B cell (primary cell): ENCODE results near the gene ANK3. TPM values are rescaled to one million over a fixed set of nuclear protein-coding genes. Genes with fewer than 3 reads are reported as not detected.

Experiments used
- ATAC-seq: fragments of 200-7000 bp; cut with Tn5 transposase; one replicate; pipeline ENCODE4 v1.10.0; 2021; ENCODE audit warnings: low read depth, mild to moderate bottlenecking, moderate number of reproducible peaks, moderate library complexity
- CTCF ChIA-PET: fragments of 350-600 bp; sonication (Branson Sonifier 250); formaldehyde crosslinking; loops from one replicate; lab custom pipeline; 2021; ENCODE audit warnings: antibody characterized with exemption, inconsistent platforms; lab: Charles Lee
- POLR2A ChIA-PET: fragments of 350-600 bp; sonication (Branson Sonifier 250); formaldehyde crosslinking; loops from one replicate; lab custom pipeline; 2021; ENCODE audit warnings: antibody characterized with exemption; lab: Charles Lee
- DNase-seq: peaks from one replicate; pipeline ENCODE4 v3.0.0; 2013
- H2AFZ ChIP-seq: 2 replicates; pipeline ENCODE4 v1.6.1; 2012; ENCODE audit warnings: mild to moderate bottlenecking, low read depth, low read length; ENCODE audit not compliant: insufficient read depth, poor library complexity, severe bottlenecking
- H3K27ac ChIP-seq, 2 donors: 1 replicate in 1 of 2; 2 replicates in 1 of 2; pipeline ENCODE4 v1.5.1; 2012 to 2013; ENCODE audit warnings: low read length in 2 of 2, mild to moderate bottlenecking in 2 of 2, moderate library complexity in 1 of 2
- H3K27me3 ChIP-seq, 4 experiments: fragments of 200-600 bp in 1 of 4; sonication (generic) in 1 of 4; replicated peaks in 1 of 4; 1 replicate in 2 of 4; 2 replicates in 2 of 4; pipeline versions ENCODE4 v1.6.1 to v1.7.0; 2013 to 2016; ENCODE audit warnings: low read length in 3 of 4, mild to moderate bottlenecking in 2 of 4, mixed read lengths in 1 of 4, moderate library complexity in 1 of 4; ENCODE audit not compliant: insufficient read depth in 4 of 4, control insufficient read depth in 3 of 4; ENCODE audit errors: control extremely low read depth in 1 of 4
- H3K36me3 ChIP-seq, 2 experiments: replicated peaks in 1 of 2; 1 replicate in 1 of 2; 2 replicates in 1 of 2; pipeline versions ENCODE4 v1.6.1 to v1.7.1; 2013; ENCODE audit warnings: low read length in 1 of 2; ENCODE audit not compliant: insufficient read depth in 2 of 2, control insufficient read depth in 1 of 2; ENCODE audit errors: control extremely low read depth in 1 of 2, extremely low read depth in 1 of 2
- H3K4me1 ChIP-seq, 2 donors: fragments of 200-600 bp in 1 of 2; sonication (generic) in 1 of 2; 1 replicate in 1 of 2; 2 replicates in 1 of 2; pipeline versions ENCODE4 v1.5.1 to v1.6.1; 2013 to 2017; ENCODE audit warnings: low read length in 2 of 2; ENCODE audit not compliant: control insufficient read depth in 2 of 2, insufficient read depth in 2 of 2
- H3K4me2 ChIP-seq: replicated peaks from 2 replicates; pipeline ENCODE3; 2012; ENCODE audit warnings: mild to moderate bottlenecking, low read depth, low read length; ENCODE audit not compliant: poor library complexity, severe bottlenecking
- H3K4me3 ChIP-seq, 5 experiments: fragments of 200-600 bp in 1 of 5; sonication (generic) in 1 of 5; 1 replicate in 3 of 5; 2 replicates in 2 of 5; pipeline versions ENCODE4 v1.5.1 to v1.7.0; 2011 to 2016; ENCODE audit warnings: low read length in 4 of 5, mild to moderate bottlenecking in 4 of 5, low read depth in 2 of 5, control low read depth in 1 of 5, moderate library complexity in 1 of 5; ENCODE audit not compliant: insufficient read depth in 1 of 5; ENCODE audit errors: control extremely low read depth in 1 of 5, extremely low read depth in 1 of 5
- H3K79me2 ChIP-seq: fragments of 200-600 bp; sonication (generic); one replicate; pipeline ENCODE4 v1.6.0; 2016; ENCODE audit warnings: low read length; ENCODE audit not compliant: control insufficient read depth, insufficient read depth
- H3K9ac ChIP-seq: fragments of 200-600 bp; sonication (generic); 2 replicates; pipeline ENCODE4 v1.6.1; 2017; ENCODE audit warnings: mild to moderate bottlenecking, low read length, moderate library complexity
- H3K9me3 ChIP-seq, 3 donors: one replicate each; pipeline versions ENCODE4 v1.6.1 to v1.7.1; 2013; ENCODE audit warnings: low read length in 2 of 3; ENCODE audit not compliant: control insufficient read depth in 2 of 3, insufficient read depth in 1 of 3; ENCODE audit errors: control extremely low read depth in 1 of 3
- H4K20me1 ChIP-seq: 2 replicates; pipeline ENCODE4 v1.6.0; 2012; ENCODE audit warnings: mild to moderate bottlenecking, low read length; ENCODE audit not compliant: insufficient read depth, control insufficient read depth, poor library complexity, severe bottlenecking
- H3K27ac Mint-ChIP-seq: one replicate; pipeline ENCODE4 v1.8.0; 2021; ENCODE audit warnings: mixed read lengths
- H3K27me3 Mint-ChIP-seq: one replicate; pipeline ENCODE4 v1.8.0; 2021; ENCODE audit warnings: mixed read lengths
- H3K4me1 Mint-ChIP-seq: one replicate; pipeline ENCODE4 v1.8.0; 2021; ENCODE audit warnings: mixed read lengths
- H3K4me3 Mint-ChIP-seq: one replicate; pipeline ENCODE4 v1.8.0; 2021; ENCODE audit warnings: mixed read lengths
- H3K9me3 Mint-ChIP-seq: one replicate; pipeline ENCODE4 v1.8.0; 2022; ENCODE audit warnings: mixed read lengths; ENCODE audit not compliant: insufficient read depth
- EZH2 ChIP-seq: IDR thresholded peaks from 2 replicates; pipeline ENCODE4 v1.6.1; 2012; ENCODE audit warnings: borderline replicate concordance, low read depth, mild to moderate bottlenecking, moderate library complexity, low read length; ENCODE audit not compliant: insufficient read depth, poor library complexity, severe bottlenecking
- WGBS: methylation state at CpG from one replicate; pipeline ENCODE4 v1.1.5; 2013; ENCODE audit warnings: missing lambda C conversion rate; ENCODE audit not compliant: insufficient coverage; 5-methylcytosine and 5-hydroxymethylcytosine counted together
- intact Hi-C: fragments of 100-400 bp; cut with micrococcal nuclease; formaldehyde crosslinking; loops from one replicate; pipeline ENCODE4 v1.10.0; 2022
- polyA plus RNA-seq: library from polyadenylated mRNA; depleted of rRNA; stranded (reverse); fragments of >200 nt; gene quantifications from 2 replicates; pipeline ENCODE4 v1.2.3, GENCODE V29; 2012
- total RNA-seq, 2 donors: library from RNA; stranded (reverse); fragments of 120-200 nt in 1 of 2; gene quantifications; 1 replicate in 1 of 2; 2 replicates in 1 of 2; pipeline versions ENCODE4 v1.2.3 to v1.2.4, GENCODE V29; 2013 to 2022
- TF ChIP-seq, protein P1 (sequence below): fragments of 200-600 bp; IDR thresholded peaks from one replicate; pipeline ENCODE4 v1.8.0; 2022; ENCODE audit warnings: antibody characterized with exemption, mild to moderate bottlenecking

The ANK3 gene
- total and polyA plus RNA-seq, 2 donors (not counting 1 experiment from before 2014, with no cell fraction given) = 4.9 to 21.6 TPM

DNA sequence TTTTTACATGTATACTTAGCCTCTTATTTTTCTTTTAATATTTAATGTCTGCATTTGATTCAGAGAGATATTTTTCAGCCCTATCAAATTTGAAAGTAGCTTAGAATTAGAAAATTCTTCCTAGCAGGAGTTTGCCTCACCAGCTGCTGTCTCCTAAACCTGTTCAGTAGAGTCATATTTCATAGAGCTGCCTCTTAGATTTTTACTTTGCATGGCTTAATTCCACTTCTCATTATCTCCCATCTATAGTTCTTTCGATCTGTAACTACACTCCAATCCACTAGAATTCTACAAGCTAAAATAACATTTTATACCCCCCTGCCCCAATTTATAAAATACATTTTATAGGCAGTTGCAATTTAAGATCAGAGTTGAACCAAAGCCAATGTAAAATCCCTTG is 227.0 kb downstream of the ANK3 start:
- no peak overlapping the region for H3K27ac Mint-ChIP-seq
- CTCF ChIA-PET = no interaction called here

DNA sequence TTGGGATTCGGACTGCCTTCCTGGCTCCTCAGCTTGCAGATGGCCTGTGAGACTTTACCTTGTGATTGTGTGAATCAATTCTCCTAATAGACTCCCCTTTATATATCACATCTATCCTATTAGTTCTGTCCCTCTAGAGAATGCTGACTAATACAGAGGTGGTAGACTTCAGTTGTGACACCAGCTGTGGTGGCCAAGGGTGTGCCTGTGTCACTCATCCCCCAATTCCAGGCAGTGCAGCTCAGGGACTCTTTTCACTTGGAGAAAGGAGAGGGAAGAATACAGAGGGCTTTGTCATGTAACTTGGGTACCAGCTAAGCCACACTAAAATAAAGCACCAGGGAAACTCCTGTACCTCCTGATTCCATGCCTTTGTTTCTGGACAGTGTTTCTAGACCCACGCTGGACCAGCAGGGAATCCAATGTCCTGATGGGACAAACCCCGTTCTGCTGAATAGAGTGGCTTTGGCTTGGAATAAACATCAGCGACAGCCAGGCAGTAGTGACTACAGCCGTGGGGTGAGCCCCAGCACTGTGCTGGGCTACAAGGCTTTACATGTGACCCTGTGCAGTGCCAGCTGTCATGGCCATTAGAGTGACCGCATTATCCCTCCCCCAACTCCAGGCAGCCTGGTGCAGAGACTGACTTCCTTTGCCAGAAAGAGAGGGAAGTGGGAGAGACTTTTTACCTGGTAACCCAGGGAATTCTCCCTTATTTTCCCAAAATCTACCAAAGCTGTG is 233.6 kb downstream of the ANK3 start:
- no peak overlapping the region for H2AFZ ChIP-seq
- no peak overlapping the region for H3K27ac ChIP-seq
- intact Hi-C loops = no loop called here
- H3K9me3 ChIP-seq = no peaks in the 10 kb centered on the region
- no peaks in the 10 kb centered on the region for H3K27me3 Mint-ChIP-seq
- peaks cover 0 to 3% (median 0%) of the 10 kb centered on the region in 4 experiments for H3K27me3 ChIP-seq
- 94% methylated on average over 5 of the region's 6 CpGs for WGBS
- DNase-seq (no peak), ATAC-seq (no peak)
- no peak overlapping the region for H3K4me3 ChIP-seq
- ChIA-PET POLR2A (no interaction called here), CTCF (interaction anchor here (0.6 kb wide), 1 partner anchor 16 kb away, joined by 3 read pairs; no protein-coding TSS in a partner anchor)
- peaks cover 6% of the 10 kb centered on the region for H3K4me1 Mint-ChIP-seq
- H3K9me3 Mint-ChIP-seq = peaks cover 4% of the 10 kb centered on the region
- H3K9ac ChIP-seq = no peak overlapping the region
- no peak overlapping the region for H3K4me2 ChIP-seq
- no peaks in the 10 kb centered on the region for H3K4me1 ChIP-seq
- TF ChIP-seq, protein P1, sequence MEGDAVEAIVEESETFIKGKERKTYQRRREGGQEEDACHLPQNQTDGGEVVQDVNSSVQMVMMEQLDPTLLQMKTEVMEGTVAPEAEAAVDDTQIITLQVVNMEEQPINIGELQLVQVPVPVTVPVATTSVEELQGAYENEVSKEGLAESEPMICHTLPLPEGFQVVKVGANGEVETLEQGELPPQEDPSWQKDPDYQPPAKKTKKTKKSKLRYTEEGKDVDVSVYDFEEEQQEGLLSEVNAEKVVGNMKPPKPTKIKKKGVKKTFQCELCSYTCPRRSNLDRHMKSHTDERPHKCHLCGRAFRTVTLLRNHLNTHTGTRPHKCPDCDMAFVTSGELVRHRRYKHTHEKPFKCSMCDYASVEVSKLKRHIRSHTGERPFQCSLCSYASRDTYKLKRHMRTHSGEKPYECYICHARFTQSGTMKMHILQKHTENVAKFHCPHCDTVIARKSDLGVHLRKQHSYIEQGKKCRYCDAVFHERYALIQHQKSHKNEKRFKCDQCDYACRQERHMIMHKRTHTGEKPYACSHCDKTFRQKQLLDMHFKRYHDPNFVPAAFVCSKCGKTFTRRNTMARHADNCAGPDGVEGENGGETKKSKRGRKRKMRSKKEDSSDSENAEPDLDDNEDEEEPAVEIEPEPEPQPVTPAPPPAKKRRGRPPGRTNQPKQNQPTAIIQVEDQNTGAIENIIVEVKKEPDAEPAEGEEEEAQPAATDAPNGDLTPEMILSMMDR = no peak
- TF ChIP-seq EZH2 = no peak
- H3K27ac Mint-ChIP-seq = no peak overlapping the region
- H4K20me1 ChIP-seq = no peaks in the 10 kb centered on the region
- H3K4me3 Mint-ChIP-seq = no peak overlapping the region
- no peaks in the 10 kb centered on the region for H3K36me3 ChIP-seq
- H3K79me2 ChIP-seq = no peaks in the 10 kb centered on the region

More for the DNA sequence above, 227.0 kb downstream of the ANK3 start:
- POLR2A ChIA-PET = no interaction called here
- TF ChIP-seq, protein P1 = no peak
- Mint-ChIP-seq H3K4me3 (no peak overlapping the region), H3K9me3 (peaks cover 3% of the 10 kb centered on the region), H3K4me1 (no peaks in the 10 kb centered on the region), H3K27me3 (no peaks in the 10 kb centered on the region)
- peaks cover 0 to 2% (median 0%) of the 10 kb centered on the region in 3 donors for H3K9me3 ChIP-seq
- H3K4me2 ChIP-seq = no peak overlapping the region
- no peaks in the 10 kb centered on the region for H3K36me3 ChIP-seq
- H3K27me3 ChIP-seq = peaks cover 0 to 3% (median 0%) of the 10 kb centered on the region in 4 experiments
- H3K79me2 ChIP-seq = no peaks in the 10 kb centered on the region
- ATAC-seq = no peak
- no peak overlapping the region for H3K4me3 ChIP-seq
- H2AFZ ChIP-seq = no peak overlapping the region
- no CpG with 5 or more reads among the region's 1 CpG for WGBS
- H3K27ac ChIP-seq = no peak overlapping the region
- no peak for DNase-seq
- H3K4me1 ChIP-seq = no peaks in the 10 kb centered on the region
- H4K20me1 ChIP-seq = no peaks in the 10 kb centered on the region
- intact Hi-C loops = no loop called here
- no peak overlapping the region for H3K9ac ChIP-seq
